DMS153 (cell line): ENCODE results near the gene SPRY2.
"Not testable (repeated sequence)": the region's sequence is repeated elsewhere in the genome, so short reads cannot be mapped to it uniquely, and the experiment has no call there.

ENCODE experiments used
- DNase-seq: peaks from one replicate; lab custom pipeline; 2025; lab: John Stamatoyannopoulos, UW

SPRY2 gene

DNA sequence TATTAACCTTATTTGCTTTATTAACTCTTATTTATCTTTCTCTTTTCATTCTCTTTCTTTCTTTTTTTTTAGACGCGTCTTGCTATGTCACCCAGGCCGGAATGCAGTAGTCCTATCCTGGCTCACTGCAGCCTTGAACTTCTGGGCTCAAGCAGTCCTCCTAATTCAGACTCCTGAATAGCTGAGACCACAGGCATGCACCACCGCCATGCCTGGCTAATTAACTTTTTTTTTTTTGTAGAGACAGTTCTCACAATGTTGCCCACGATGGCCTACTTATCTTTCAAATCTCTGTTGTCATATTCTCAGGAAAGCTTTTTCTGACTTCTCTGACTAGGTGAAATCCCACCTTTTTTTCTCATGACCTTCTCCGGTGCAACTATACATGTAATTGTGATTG, 7.8 kb upstream of the SPRY2 start:
- DNase-seq, result no peak

GRCh38 chr13:80348314-80348713, 7.4 kb upstream of the SPRY2 start:
- DNase-seq, result no peak

- DNase-seq, result no peak
These were observed 5.0 kb upstream of the SPRY2 start for GRCh38 chr13:80345771-80346510.

DNA sequence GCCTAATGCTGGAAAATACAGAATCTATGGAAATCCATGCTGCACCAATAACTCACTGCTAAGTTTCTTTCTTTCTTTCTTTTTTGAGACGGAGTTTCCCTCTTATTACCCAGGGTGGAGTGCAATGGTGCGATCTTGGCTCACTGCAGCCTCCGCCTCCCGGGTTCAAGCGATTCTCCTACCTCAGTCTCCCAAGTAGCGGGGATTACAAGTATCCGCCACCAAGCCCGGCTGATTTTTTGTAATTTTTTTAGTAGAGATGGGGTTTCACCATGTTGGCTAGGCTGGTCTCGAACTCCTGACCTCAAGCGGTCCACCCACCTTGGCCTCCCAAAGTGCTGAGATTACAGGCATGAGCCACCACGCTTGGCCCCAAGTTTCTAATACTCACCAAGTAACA, 3.1 kb upstream of the SPRY2 start:
- DNase-seq, result not testable (repeated sequence)

- peak; percentile 50 for DNase-seq
These were observed 1.8 kb upstream of the SPRY2 start for GRCh38 chr13:80342471-80343371.

- peak; percentile 53 for DNase-seq
These were observed 937 bp upstream of the SPRY2 start for GRCh38 chr13:80341756-80342370.

- no peak for DNase-seq
These were observed 250 bp downstream of the SPRY2 start for GRCh38 chr13:80340651-80341100.

- peak; percentile 16 for DNase-seq
These were observed 845 bp downstream of the SPRY2 start for GRCh38 chr13:80339912-80340650.

DNA sequence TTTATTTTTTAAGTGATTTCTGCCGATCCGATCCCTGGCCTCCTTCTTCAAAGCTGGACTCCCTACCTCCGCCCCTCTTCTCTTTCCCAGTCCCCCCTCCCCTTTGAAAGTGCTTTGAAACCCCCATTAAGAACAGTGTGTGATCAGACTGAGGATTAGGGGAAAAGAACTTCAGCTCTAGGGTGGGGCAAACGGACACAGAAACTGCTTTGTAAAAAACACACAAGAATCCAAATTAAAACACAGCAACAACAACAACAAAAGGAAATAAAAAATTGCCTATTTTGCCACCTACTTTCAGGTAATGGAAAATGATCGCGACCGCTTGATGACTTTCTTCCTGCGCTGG, 1.4 kb downstream of the SPRY2 start:
- no peak for DNase-seq

GRCh38 chr13:80338781-80339562, 2.0 kb downstream of the SPRY2 start:
- peak; percentile 31 for DNase-seq

DNA sequence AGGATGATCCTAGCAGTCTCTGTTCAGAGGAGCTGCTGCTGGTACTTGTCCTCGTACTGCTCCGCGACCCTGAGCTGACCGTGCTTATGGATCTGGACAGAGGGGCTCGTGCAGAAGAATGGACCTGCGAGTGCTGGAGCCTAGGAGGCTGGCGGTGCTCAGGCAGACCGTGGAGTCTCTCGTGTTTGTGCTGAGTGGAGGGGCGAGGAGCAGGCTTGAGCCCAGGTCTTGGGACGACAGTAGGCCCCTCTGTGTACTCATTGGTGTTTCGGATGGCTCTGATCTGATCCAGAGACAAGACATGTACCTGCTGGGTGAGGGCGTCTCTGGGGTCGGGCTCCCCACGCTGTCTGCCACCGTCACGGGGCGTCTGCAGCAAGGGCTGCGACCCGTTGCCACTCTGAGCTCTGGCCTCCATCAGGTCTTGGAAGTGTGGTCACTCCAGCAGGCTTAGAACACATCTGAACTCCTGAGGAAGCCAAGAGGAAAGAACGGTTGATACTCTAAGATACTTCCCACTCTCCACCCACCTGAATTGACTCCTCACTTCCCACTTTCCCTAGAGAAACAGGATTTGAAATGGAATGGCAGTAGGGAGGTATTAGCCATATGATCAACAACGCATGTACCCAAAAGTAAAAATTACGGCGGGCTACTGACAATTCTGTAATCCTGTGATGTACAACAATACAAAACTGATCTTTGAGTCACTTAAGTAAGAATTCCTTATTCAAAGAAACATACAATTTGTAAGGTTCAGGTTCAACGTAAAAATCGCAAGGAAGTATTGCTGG, 3.4 kb downstream of the SPRY2 start:
- no peak for DNase-seq

DNA sequence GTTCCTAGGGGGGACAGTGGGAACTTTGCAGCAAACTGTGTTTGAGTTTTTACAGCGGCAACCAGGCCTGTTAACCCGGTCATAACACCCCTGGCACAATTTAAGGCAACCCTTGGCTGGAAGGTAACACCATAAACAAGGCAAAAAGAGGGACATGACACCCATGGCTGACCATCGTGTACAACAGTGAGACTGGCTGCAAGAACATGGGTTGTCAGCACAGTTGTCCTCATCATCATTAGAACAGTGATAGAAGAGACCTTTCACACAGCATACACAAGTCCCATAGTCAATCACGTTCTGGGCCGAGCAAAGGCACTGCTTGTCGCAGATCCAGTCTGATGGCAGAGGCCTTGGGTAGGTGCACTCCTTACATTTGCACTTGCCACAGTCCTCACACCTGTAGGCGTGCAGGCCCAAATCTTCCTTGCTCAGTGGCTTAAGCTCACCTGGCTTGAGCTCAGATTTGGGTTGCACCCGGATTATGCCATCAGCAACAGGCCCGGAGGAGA, 4.1 kb downstream of the SPRY2 start:
- no peak for DNase-seq

GRCh38 chr13:80336370-80336769, 4.6 kb downstream of the SPRY2 start:
- DNase-seq, result no peak

DNA sequence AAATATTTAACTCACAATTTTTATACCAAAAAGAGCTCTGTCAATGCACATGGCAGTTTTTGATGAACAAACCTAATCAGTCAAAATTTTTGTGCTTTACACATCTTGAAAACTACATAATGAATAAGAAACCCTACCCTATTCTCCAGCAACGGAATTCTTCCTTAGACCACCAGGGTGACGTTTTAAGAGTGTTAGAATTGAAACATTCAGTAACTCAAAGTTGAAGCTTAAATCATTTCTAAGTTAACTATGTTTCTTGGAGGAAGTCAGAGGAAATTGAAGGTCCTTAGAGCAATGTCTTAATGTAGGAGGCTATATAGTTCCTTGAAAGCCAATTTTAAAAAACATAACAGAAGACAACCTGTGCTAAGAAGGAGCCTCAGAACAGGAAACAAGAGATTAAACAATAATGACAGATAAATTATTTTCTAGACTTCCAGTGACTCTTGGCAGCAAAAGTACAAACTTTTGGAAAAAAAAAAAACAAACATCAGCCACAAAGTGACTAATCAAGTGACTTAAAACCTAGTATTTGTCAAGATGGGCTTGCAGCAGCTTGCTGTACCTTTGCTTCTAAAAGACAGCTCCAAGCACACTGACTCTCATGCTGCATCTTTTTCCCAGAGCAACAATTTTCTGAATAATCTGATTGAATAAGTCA, 6.2 kb downstream of the SPRY2 start:
- DNase-seq, result no peak

DNA sequence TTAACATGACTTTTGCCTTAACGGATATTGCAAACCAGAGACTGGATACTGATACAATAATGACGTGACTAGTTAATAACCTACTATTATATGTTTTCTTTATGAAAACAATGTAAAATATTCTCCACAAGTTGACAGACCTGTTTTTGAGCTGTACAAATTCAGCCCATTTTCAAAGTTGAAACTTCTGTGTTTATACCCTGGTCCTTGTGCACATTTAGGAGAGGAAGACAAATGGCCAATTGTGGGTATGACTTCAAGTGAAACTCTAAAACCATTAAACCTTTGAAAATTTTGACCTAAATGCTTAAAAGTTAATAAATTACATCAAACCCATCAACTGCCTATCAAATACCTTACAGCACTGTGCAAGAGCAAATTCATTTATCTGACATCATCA, 8.9 kb downstream of the SPRY2 start:
- no peak for DNase-seq

GRCh38 chr13:80329250-80329649, 11.7 kb downstream of the SPRY2 start:
- no peak for DNase-seq

GRCh38 chr13:80319004-80319403, 21.9 kb downstream of the SPRY2 start:
- no peak for DNase-seq

- DNase-seq, result no peak
These were observed 25.9 kb downstream of the SPRY2 start for GRCh38 chr13:80314711-80315653.
